SK-N-SH (cell line): ENCODE measurements around the gene VDAC1. TPM values are rescaled to one million over a fixed set of nuclear protein-coding genes. Genes with fewer than 3 reads are reported as not detected.

ENCODE experiments used
- EP300 ChIP-seq, 2 experiments: IDR thresholded peaks; 2 replicates each; pipeline versions ENCODE4 v1.4.0 to v1.6.1; 2012; ENCODE audit warnings: borderline replicate concordance in 1 of 2, low read depth in 1 of 2, low read length in 1 of 2
- FOSL2 ChIP-seq: IDR thresholded peaks from 2 replicates; pipeline ENCODE4 v1.4.0; 2012; ENCODE audit warnings: low read depth, mild to moderate bottlenecking, moderate library complexity, borderline replicate concordance
- FOXJ3 ChIP-seq: sonication (generic); formaldehyde crosslinking; IDR thresholded peaks from 2 replicates; pipeline ENCODE4 v1.5.1; 2020; ENCODE audit warnings: mild to moderate bottlenecking, missing genetic modification reagents
- FOXM1 ChIP-seq: IDR thresholded peaks from 2 replicates; pipeline ENCODE4 v1.4.0; 2012; ENCODE audit warnings: low read depth, mild to moderate bottlenecking
- GABPA ChIP-seq: IDR thresholded peaks from 2 replicates; pipeline ENCODE4 v1.4.0; 2012; ENCODE audit warnings: low read depth, mild to moderate bottlenecking
- GATA2 ChIP-seq: sonication (generic); formaldehyde crosslinking; IDR thresholded peaks from 2 replicates; pipeline ENCODE4 v1.5.0; 2020; ENCODE audit warnings: mild to moderate bottlenecking, missing genetic modification reagents
- JUND ChIP-seq: IDR thresholded peaks from 2 replicates; pipeline ENCODE4 v1.4.0; 2012
- MAX ChIP-seq: IDR thresholded peaks from 2 replicates; pipeline ENCODE4 v1.4.0; 2012; ENCODE audit warnings: low read depth
- MXI1 ChIP-seq: IDR thresholded peaks from 2 replicates; pipeline ENCODE4 v1.6.1; 2012; ENCODE audit warnings: mild to moderate bottlenecking, low read depth, low read length, improper control_type of control experiment
- NFIC ChIP-seq: IDR thresholded peaks from 2 replicates; pipeline ENCODE4 v1.4.0; 2012; ENCODE audit warnings: borderline replicate concordance
- NRF1 ChIP-seq: IDR thresholded peaks from 2 replicates; pipeline ENCODE4 v1.6.1; 2012; ENCODE audit warnings: low read depth, mild to moderate bottlenecking, low read length
- PBX3 ChIP-seq: IDR thresholded peaks from 2 replicates; pipeline ENCODE4; 2012
- POLR2AphosphoS5 ChIP-seq: IDR thresholded peaks from 2 replicates; pipeline ENCODE4 v1.6.1; 2012; ENCODE audit warnings: low read depth, low read length
- RAD21 ChIP-seq: IDR thresholded peaks from 2 replicates; pipeline ENCODE4 v1.6.1; 2012; ENCODE audit warnings: mild to moderate bottlenecking, low read length
- RCOR1 ChIP-seq: fragments of 150-350 bp; IDR thresholded peaks from 2 replicates; pipeline ENCODE4 v1.6.1; 2017; ENCODE audit warnings: antibody characterized with exemption, low read length
- REST ChIP-seq: IDR thresholded peaks from 2 replicates; pipeline ENCODE4 v1.6.1; 2012; ENCODE audit warnings: mild to moderate bottlenecking, low read depth, low read length, moderate library complexity
- RFX5 ChIP-seq: IDR thresholded peaks from 2 replicates; pipeline ENCODE4 v1.6.1; 2012; ENCODE audit warnings: mild to moderate bottlenecking, improper control_type of control experiment, low read length
- RXRA ChIP-seq: IDR thresholded peaks from 2 replicates; pipeline ENCODE4 v1.4.0; 2012; ENCODE audit warnings: low read depth, mild to moderate bottlenecking, borderline replicate concordance
- TAF1 ChIP-seq: IDR thresholded peaks from 2 replicates; pipeline ENCODE4 v1.6.1; 2012; ENCODE audit warnings: low read depth, mild to moderate bottlenecking, low read length, moderate library complexity, borderline replicate concordance
- TCF12 ChIP-seq: IDR thresholded peaks from 2 replicates; pipeline ENCODE4 v1.4.0; 2012
- TEAD4 ChIP-seq: IDR thresholded peaks from 2 replicates; pipeline ENCODE4 v1.4.0; 2012; ENCODE audit warnings: mild to moderate bottlenecking, borderline replicate concordance; ENCODE audit not compliant: insufficient read depth
- USF2 ChIP-seq: fragments of 150-350 bp; IDR thresholded peaks from 2 replicates; pipeline ENCODE4 v1.6.1; 2017; ENCODE audit warnings: antibody characterized with exemption, low read length, low read depth, borderline replicate concordance
- YY1 ChIP-seq: IDR thresholded peaks from 2 replicates; pipeline ENCODE4 v1.4.0; 2012; ENCODE audit warnings: low read depth, mild to moderate bottlenecking
- polyA plus RNA-seq, 3 experiments: library from polyadenylated mRNA; depleted of rRNA; stranded (reverse); fragments of >200 nt; gene quantifications; 2 replicates each; pipeline ENCODE4 v1.2.3, GENCODE V29; 2012

The VDAC1 gene
- polyA plus RNA-seq, 1 of the 3 experiments (the other 2 are of a cell fraction): 166 TPM

- TF ChIP-seq PBX3: peak; percentile 47; the same call in 1 of the 2 replicates
- no peak for TF ChIP-seq RCOR1
- TF ChIP-seq TEAD4: no peak
- TF ChIP-seq GATA2 (CRISPR knock-in tag): no peak
- TF ChIP-seq RXRA: peak; percentile 83; the same call in 1 of the 2 replicates
- peak; percentile 69 for TF ChIP-seq MAX
- TF ChIP-seq FOXJ3 (CRISPR knock-in tag): no peak
- no peak for TF ChIP-seq RAD21
- TF ChIP-seq NRF1: no peak
- no peak for TF ChIP-seq TAF1
- TF ChIP-seq FOXM1: no peak
- TF ChIP-seq EP300 (IDR thresholded peaks at IDR 0.05; ENCODE audit: borderline replicate concordance in 1 of 2, low read depth in 1 of 2, low read length in 1 of 2): peak in 1 of 2 experiments; percentile 26; a peak in 1 of 4 replicates
- TF ChIP-seq TCF12: peak; percentile 71
- TF ChIP-seq NFIC: peak; percentile 65; the same call in 1 of the 2 replicates
- no peak for TF ChIP-seq YY1
- TF ChIP-seq JUND: 0 out of 2 replicates have a peak, but pooled peaks have one; percentile 18
- no peak for TF ChIP-seq USF2
- no peak; the same call in 1 of the 2 replicates for TF ChIP-seq FOSL2
- TF ChIP-seq POLR2AphosphoS5: peak; percentile 51; the same call in 1 of the 2 replicates
- peak; percentile 23; the same call in 1 of the 2 replicates for TF ChIP-seq GABPA
- TF ChIP-seq MXI1: no peak
- no peak; the same call in 1 of the 2 replicates for TF ChIP-seq REST
- no peak for TF ChIP-seq RFX5
These were observed 51.8 kb downstream of the VDAC1 start (continued) for GRCh38 chr5:133952729-133953567.
